NCI-H1436 treated with DMSO at 0.1 percent for 48 hours (cell line): Measurements from ENCODE around the gene ZBTB7C.
"Not testable (repeated sequence)": the region's sequence is repeated elsewhere in the genome, so short reads cannot be mapped to it uniquely, and the experiment has no call there.

Experiments used
- DNase-seq: peaks from one replicate; lab custom pipeline; 2025; lab: John Stamatoyannopoulos, UW

Gene ZBTB7C

GRCh38 chr18:48408727-48409590, at the start of gene ZBTB7C:
TSS of gene ZBTB7C (minus strand) at chr18:48409383.
- DNase-seq = no peak

- DNase-seq = no peak
Measured at GRCh38 chr18:48456838-48457237, 47.7 kb upstream of the ZBTB7C start.

- no peak for DNase-seq
Measured at GRCh38 chr18:48455555-48456478, 46.6 kb upstream of the ZBTB7C start.

GRCh38 chr18:48454261-48454757, 45.1 kb upstream of the ZBTB7C start:
- no peak for DNase-seq

- no peak for DNase-seq
Measured at GRCh38 chr18:48453330-48454066, 44.3 kb upstream of the ZBTB7C start.

- no peak for DNase-seq
Measured at GRCh38 chr18:48452861-48453323, 43.7 kb upstream of the ZBTB7C start.

- DNase-seq = no peak
Measured at GRCh38 chr18:48450685-48451084, 41.5 kb upstream of the ZBTB7C start.

GRCh38 chr18:48446582-48447225, 37.5 kb upstream of the ZBTB7C start:
- DNase-seq = peak; percentile 14

GRCh38 chr18:48445540-48445939, 36.4 kb upstream of the ZBTB7C start:
- peak; percentile 20 for DNase-seq

GRCh38 chr18:48442761-48443160, 33.6 kb upstream of the ZBTB7C start:
- no peak for DNase-seq

- DNase-seq = no peak
Measured at GRCh38 chr18:48441405-48441881, 32.3 kb upstream of the ZBTB7C start.

- no peak for DNase-seq
Measured at GRCh38 chr18:48440924-48441323, 31.7 kb upstream of the ZBTB7C start.

- no peak for DNase-seq
Measured at GRCh38 chr18:48436907-48437306, 27.7 kb upstream of the ZBTB7C start.

GRCh38 chr18:48434382-48434781, 25.2 kb upstream of the ZBTB7C start:
- DNase-seq = not testable (repeated sequence)

- no peak for DNase-seq
Measured at GRCh38 chr18:48433541-48433940, 24.4 kb upstream of the ZBTB7C start.

GRCh38 chr18:48430150-48430549, 21.0 kb upstream of the ZBTB7C start:
- DNase-seq = no peak

- DNase-seq = no peak
Measured at GRCh38 chr18:48428475-48429177, 19.4 kb upstream of the ZBTB7C start.

GRCh38 chr18:48422947-48423378, 13.8 kb upstream of the ZBTB7C start:
- no peak for DNase-seq

- DNase-seq = no peak
Measured at GRCh38 chr18:48419277-48420022, 10.3 kb upstream of the ZBTB7C start.
